BJ (cell line): ENCODE measurements around the gene MAGED2. TPM values are rescaled to one million over a fixed set of nuclear protein-coding genes. Genes with fewer than 3 reads are reported as not detected.

Experiments used
- CTCF ChIA-PET: fragments of 350-600 bp; formaldehyde crosslinking; extraction: SDS; loops from one replicate; lab custom pipeline; 2021; ENCODE audit warnings: antibody characterized with exemption, inconsistent platforms; lab: Yijun Ruan, JAX
- POLR2A ChIA-PET: fragments of 300-600 bp; sonication (Branson Sonifier 250); formaldehyde crosslinking; extraction: SDS; loops from one replicate; lab custom pipeline; 2021; ENCODE audit warnings: antibody characterized with exemption; lab: Charles Lee
- DNase-seq: peaks from one replicate; pipeline ENCODE4 v3.0.0-alpha.2; 2011; ENCODE audit warnings: low read depth
- H3K27me3 ChIP-seq: 2 replicates; pipeline ENCODE4 v1.6.0; 2011; ENCODE audit warnings: low read length; ENCODE audit not compliant: control insufficient read depth, insufficient read depth
- H3K36me3 ChIP-seq: 2 replicates; pipeline ENCODE4 v1.5.1; 2011; ENCODE audit warnings: low read length; ENCODE audit not compliant: control insufficient read depth, insufficient read depth
- H3K4me3 ChIP-seq: 2 replicates; pipeline ENCODE4 v1.5.1; 2011; ENCODE audit warnings: low read depth, mild to moderate bottlenecking, control low read depth, low read length
- CTCF ChIP-seq: IDR thresholded peaks from 2 replicates; pipeline ENCODE4 v1.5.1; 2011; ENCODE audit warnings: low read depth, mild to moderate bottlenecking, control low read depth, inconsistent platforms, low read length, moderate library complexity; ENCODE audit not compliant: insufficient read depth
- polyA plus RNA-seq: library from polyadenylated mRNA; depleted of rRNA; stranded (reverse); fragments of >200 nt; gene quantifications from 2 replicates; pipeline ENCODE4 v1.2.3, GENCODE V29; 2011

MAGED2 gene
- polyA plus RNA-seq, 1 experiment, result 298 TPM

DNA sequence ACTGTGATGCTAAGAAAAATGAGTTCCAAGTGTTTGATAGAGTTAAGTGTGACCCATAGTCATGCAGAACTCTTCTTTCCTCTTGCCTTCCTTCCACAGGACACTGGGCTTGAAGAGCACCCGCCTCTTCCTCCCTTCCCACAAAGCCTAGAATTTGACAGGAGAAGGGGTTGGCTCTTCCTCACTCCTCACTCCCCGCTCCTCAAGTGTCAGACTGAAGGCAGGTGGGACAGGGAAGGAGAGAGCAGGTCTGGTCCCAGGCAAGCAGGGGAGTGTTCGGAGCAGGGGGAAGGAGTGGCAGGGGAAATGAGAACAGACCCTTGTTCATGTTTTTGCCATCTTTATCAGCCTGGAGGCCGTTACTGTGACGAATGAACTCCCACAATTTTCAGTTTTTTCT is 10.7 kb downstream of the MAGED2 start:
- no peak overlapping the region for H3K4me3 ChIP-seq
- H3K27me3 ChIP-seq, result no peaks in the 10 kb centered on the region
- no peak for DNase-seq
- POLR2A ChIA-PET, result interaction anchor here (1.0 kb wide), 1 partner anchor 9 kb away, joined by 4 read pairs; no protein-coding TSS in a partner anchor
- CTCF ChIA-PET, result no interaction called here
- TF ChIP-seq CTCF, result no peak
- H3K36me3 ChIP-seq, result peaks cover 12% of the 10 kb centered on the region

- Histone ChIP-seq H3K36me3 (peaks cover 10% of the 10 kb centered on the region), H3K27me3 (no peaks in the 10 kb centered on the region), H3K4me3 (no peak overlapping the region)
- ChIA-PET CTCF (no interaction called here), POLR2A (no interaction called here)
- DNase-seq, result no peak
- TF ChIP-seq CTCF, result no peak
Observed at GRCh38 chrX:54819201-54819600, 11.7 kb downstream of the MAGED2 start.

- DNase-seq, result no peak
- Histone ChIP-seq H3K4me3 (no peak overlapping the region), H3K27me3 (no peaks in the 10 kb centered on the region), H3K36me3 (peaks cover 1% of the 10 kb centered on the region; the same call in 1 of the 2 replicates)
- no peak for TF ChIP-seq CTCF
- POLR2A ChIA-PET, result no interaction called here
- CTCF ChIA-PET, result no interaction called here
Observed at GRCh38 chrX:54820737-54821136, 13.2 kb downstream of the MAGED2 start.

- no peaks in the 10 kb centered on the region for H3K36me3 ChIP-seq
- H3K27me3 ChIP-seq, result no peaks in the 10 kb centered on the region
- ChIA-PET POLR2A (no interaction called here), CTCF (no interaction called here)
- no peak for DNase-seq
- H3K4me3 ChIP-seq, result no peak overlapping the region
- TF ChIP-seq CTCF, result no peak
Observed at GRCh38 chrX:54821310-54821709, 13.8 kb downstream of the MAGED2 start.

GRCh38 chrX:54824195-54824594 is 16.6 kb downstream of the MAGED2 start:
- no peak for TF ChIP-seq CTCF
- POLR2A ChIA-PET, result no interaction called here
- Histone ChIP-seq H3K36me3 (no peaks in the 10 kb centered on the region), H3K4me3 (no peak overlapping the region), H3K27me3 (no peaks in the 10 kb centered on the region)
- CTCF ChIA-PET, result no interaction called here
- DNase-seq, result no peak
